Adipose tissue (tissue), 3 donors: Measurements from ENCODE around the gene CUL5. TPM values are rescaled to one million over a fixed set of nuclear protein-coding genes. Genes with fewer than 3 reads are reported as not detected.
A peak's percentile ranks its signal among the peaks of the same experiment; 100 is the strongest.

Source experiments
- H3K27ac ChIP-seq: one replicate; pipeline ENCODE4 v1.5.1; 2013; ENCODE audit warnings: low read depth, low read length
- WGBS, 3 donors: extraction: QIAGEN DNeasy Blood & Tissue Kit; methylation state at CpG; one replicate each; pipeline ENCODE4 v1.1.7; 2013; 5-methylcytosine and 5-hydroxymethylcytosine counted together
- polyA plus RNA-seq, 3 donors: library from polyadenylated mRNA; stranded (reverse); fragments of 200-250 nt; gene quantifications; one replicate each; pipeline ENCODE4 v1.2.3, GENCODE V29; 2013
- donor health status: healthy with polysubstance abuse.
- donor health status: Bipolar disorder and iron deficiency.
- donor health status: healthy.

The CUL5 gene
- polyA plus RNA-seq, result 1 to 10 TPM; 3.9 to 9.6 (median 6.5) TPM

- 0 to 1% (median 1%) methylated on average over 72 of the region's 72 CpGs for WGBS, 3 donors
- peak within 1 kb of the TSS; percentile 88 for H3K27ac ChIP-seq
Measured at GRCh38 chr11:108008656-108009496, at the start of gene CUL5. Gene CUL5 (plus strand): TSS chr11:108008898. CDS start chr11:108009349, 451 bp downstream.

- 54 to 80% (median 77%) methylated on average over 3 of the region's 3 CpGs for WGBS, 3 donors
- no peak overlapping the region for H3K27ac ChIP-seq
Measured at GRCh38 chr11:107961480-107961879, 47.2 kb upstream of the CUL5 start.

- WGBS, 3 donors, result 68 to 74% (median 73%) methylated on average over 1 of the region's 1 CpG
- no peak overlapping the region for H3K27ac ChIP-seq
Measured at GRCh38 chr11:107962181-107962580, 46.5 kb upstream of the CUL5 start.

GRCh38 chr11:107963091-107963490 lies 45.6 kb upstream of the CUL5 start:
- no peak overlapping the region for H3K27ac ChIP-seq
- WGBS, 3 donors, result 67 to 84% (median 76%) methylated on average over 8 of the region's 8 CpGs

DNA sequence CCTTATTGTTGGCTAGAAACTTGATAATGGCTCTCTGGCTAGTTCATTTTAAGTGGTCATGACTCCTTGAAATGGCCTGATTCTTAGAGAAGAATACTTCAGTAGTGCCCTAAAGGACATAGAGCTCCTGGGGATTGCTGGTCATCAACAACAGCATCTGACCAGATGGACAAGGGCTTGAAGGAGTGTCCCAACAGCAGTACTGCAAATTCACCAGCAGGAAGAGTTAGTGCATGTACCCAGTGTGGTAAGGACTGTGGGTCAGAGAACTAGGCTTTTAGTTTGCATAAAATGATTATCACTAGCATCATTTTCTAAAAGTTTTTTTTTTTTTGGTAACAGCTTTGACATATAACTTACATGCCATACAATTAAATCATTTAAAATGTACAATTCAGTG lies 39.5 kb upstream of the CUL5 start:
- no peak overlapping the region for H3K27ac ChIP-seq

DNA sequence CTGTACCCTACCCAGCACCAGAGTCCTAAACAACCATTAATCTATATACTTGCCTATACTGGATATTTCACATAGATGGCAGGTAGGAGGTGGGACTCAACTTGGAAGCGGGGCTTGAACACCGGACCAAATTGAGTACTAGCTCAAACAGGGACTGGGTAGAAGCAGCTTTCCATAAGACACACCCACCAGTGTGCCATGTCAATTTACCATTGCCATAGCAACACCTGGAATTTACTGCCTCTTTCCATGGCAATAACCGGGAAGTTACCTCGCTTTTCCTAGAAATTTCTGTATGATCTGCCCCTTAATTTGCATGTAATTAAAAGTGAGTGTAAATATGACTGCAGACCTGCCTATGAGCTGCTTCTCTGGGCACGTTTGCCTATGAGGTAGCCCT lies 38.6 kb upstream of the CUL5 start:
- 72 to 83% (median 77%) methylated on average over 5 of the region's 5 CpGs for WGBS, 3 donors
- no peak overlapping the region for H3K27ac ChIP-seq

DNA sequence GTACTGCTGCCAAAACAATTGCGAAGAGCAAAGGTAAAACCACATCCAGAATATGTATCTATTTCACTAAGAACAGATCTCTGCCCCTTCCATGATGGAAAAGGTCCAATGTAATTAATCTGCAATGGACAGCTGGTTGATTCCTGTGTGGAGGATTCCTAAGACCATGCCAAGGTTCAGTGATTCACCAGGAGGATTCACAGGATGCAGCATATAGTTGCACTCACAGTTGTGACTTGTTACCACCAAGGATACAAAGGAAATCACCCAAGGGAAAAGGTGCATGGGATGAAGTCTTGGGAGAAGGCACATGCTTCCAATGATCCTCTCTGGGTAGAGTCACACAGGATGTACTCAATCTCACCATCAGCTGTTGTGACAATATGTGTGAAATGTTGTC lies 35.1 kb upstream of the CUL5 start:
- 84 to 97% (median 90%) methylated on average over 1 of the region's 1 CpG for WGBS, 3 donors
- no peak overlapping the region for H3K27ac ChIP-seq

DNA sequence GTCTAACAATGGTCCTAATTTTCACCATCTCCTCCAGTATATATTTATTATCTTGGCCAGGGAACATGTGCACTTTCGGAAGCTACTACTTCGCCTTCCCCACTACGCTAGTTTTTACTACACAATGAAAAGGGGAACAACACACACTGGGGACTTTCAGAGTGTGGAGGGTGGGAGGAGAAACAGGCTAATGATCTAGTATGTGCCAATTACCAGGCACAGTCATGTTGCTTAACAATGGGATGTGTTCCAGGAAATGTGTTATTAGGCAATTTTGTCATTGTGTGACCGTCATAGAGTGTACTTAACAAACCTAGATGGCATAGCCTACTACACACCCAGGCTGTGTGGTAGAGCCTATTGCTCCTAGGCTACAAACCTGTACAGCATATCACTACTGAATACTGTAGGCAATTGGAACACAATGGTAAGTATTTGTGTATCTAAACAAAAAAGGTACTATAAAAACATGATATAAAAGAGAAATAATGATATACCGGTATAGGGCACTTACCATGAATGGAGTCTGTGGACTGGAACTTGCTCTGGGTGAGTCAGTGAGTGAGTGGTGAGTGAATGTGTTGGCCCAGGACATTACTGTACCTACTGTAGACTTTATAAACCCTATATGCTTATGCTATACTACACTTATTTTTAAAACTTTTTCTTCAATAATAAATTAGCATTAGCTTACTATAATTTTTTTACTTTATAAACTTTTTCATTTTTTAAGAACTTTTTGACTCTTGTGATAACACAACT lies 20.1 kb upstream of the CUL5 start:
- no peak overlapping the region for H3K27ac ChIP-seq
- WGBS, 3 donors, result 51 to 84% (median 58%) methylated on average over 5 of the region's 5 CpGs

GRCh38 chr11:107991868-107992414 lies 16.8 kb upstream of the CUL5 start:
- H3K27ac ChIP-seq, result no peak overlapping the region
- 70 to 73% (median 72%) methylated on average over 5 of the region's 5 CpGs for WGBS, 3 donors

GRCh38 chr11:107996006-107996776 lies 12.5 kb upstream of the CUL5 start:
- 31 to 48% (median 43%) methylated on average over 5 of the region's 5 CpGs for WGBS, 3 donors
- H3K27ac ChIP-seq, result no peak overlapping the region

- no peak overlapping the region for H3K27ac ChIP-seq
- WGBS, 3 donors, result 89 to 99% (median 97%) methylated on average over 6 of the region's 6 CpGs
Measured at GRCh38 chr11:107998761-107999160, 9.9 kb upstream of the CUL5 start.

DNA sequence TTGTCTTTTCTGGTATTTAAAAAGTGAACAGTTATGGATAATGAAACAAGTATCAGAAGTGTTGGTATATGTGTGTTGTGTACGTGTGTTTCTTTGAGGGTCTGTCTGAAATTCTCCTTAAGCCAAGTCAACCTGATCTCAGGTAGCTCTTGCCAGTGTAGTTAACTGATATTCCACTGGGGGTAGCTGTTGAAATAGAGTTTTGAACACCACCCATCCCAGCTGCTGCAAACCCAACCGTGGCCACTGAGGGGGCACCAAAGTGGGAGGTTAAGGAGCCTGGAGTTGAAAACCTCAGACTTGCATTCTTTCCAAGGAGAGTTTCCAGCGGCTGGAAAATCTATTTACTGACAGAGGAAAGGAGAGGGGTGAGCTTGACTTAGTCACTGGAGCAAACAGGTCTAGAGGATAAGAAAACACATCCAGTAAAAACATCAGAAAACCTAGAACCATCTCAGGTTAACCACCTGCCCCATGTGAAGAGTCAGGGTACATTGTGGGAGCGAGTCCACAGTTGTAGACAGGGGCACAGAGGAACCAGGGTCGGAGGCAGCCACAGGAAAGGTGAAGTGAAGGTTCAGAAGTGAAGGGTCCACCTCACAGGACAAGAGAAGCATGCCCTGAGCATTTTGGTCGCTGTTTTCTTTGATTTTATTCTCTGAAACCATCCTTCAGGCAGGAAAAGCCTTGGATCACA lies 8.8 kb upstream of the CUL5 start:
- H3K27ac ChIP-seq, result no peak overlapping the region
- 33 to 36% (median 34%) methylated on average over 6 of the region's 6 CpGs for WGBS, 3 donors

DNA sequence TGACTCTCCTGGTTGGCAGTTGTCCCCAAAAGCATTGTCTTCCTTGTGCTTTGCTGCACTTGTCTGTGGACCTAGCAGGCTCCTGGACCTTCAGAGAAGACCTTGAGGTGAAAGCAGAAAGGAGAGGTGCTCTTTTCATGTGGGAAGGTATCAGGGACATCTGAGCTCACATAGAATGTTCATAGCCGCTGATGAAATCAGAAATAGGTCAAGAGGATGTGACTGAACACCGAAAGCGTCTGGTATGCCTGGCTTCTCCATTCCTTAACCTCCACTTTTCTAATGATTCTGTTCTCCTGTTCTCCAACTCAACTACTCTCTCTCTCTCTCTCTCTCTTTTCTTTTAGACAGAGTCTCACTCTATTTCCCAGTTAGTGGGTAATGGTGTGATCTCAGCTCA lies 6.2 kb upstream of the CUL5 start:
- 87 to 93% (median 93%) methylated on average over 3 of the region's 3 CpGs for WGBS, 3 donors
- no peak overlapping the region for H3K27ac ChIP-seq

DNA sequence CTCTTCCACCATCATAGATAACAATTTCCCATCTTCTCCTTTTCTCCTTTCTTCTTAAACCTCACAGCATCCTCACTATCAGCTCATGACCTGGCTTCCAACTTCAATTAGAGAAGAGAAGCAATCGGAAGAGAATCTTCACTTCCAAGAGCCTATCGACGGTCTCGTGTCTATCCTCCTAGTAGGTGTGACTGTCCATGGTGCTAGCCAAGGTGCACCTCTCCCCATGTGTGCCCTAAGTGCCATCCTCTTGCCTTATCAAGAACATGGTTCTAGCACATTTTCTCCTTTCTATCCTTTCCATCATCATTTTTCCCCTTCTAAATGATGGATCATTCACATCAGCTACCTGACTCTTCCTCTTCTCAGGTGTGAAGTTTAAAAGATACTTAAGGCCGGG lies 5.1 kb upstream of the CUL5 start:
- WGBS, 3 donors, result 85 to 94% (median 89%) methylated on average over 5 of the region's 5 CpGs
- no peak overlapping the region for H3K27ac ChIP-seq

- 96 to 97% (median 96%) methylated on average over 18 of the region's 18 CpGs for WGBS, 3 donors
- H3K27ac ChIP-seq, result no peak overlapping the region
Measured at GRCh38 chr11:108007819-108008218, 879 bp upstream of the CUL5 start.

DNA sequence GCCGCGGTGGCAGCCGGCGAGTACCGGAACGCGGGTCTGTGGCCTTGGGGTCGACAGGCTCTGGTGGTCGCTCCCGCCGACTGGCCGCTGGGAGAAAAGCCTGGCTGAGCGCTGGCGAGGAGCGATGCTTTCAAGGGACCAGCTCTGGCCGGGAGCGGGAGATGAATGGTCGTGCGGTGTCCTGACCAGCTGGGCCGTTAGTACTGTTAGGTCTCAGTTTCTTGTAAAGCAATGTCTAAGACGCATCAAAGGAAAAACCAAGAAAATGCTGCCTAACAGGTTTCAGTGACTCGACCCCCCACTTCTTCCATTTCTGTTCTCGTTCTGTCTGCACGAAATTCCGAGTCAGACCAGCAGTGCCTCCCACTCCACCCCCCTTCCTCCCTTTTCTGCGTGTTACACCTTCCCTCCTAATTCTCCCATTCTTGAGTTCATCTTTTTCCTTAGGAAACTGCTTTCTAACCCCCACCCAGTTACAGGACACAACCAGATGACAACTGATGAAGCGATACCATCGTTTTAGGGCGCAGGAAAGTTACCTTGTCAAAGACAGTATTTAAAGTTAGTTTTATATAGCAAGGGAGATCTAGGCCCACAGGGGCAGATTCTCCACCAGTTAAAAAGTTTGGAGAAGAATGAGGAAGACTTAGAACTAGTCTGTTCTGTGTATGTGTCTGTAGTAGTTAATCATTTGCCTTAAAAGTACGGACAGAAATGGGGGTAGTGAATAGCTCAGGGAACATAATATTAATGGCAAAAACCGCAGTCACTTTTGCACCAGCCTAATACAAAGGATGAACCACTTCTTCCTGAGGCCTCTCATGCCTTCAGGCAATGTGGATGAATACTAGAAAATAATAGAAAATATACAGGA lies 1.0 kb downstream of the CUL5 start:
- H3K27ac ChIP-seq, result no peak overlapping the region
- WGBS, 3 donors, result 0 to 2% (median 2%) methylated on average over 31 of the region's 31 CpGs

GRCh38 chr11:108012139-108012725 lies 3.5 kb downstream of the CUL5 start:
- H3K27ac ChIP-seq, result no peak overlapping the region
- 93 to 98% (median 97%) methylated on average over 5 of the region's 5 CpGs for WGBS, 3 donors
